Chondrocyte (in vitro differentiated cells): ENCODE data around the gene FXYD3. TPM values are rescaled to one million over a fixed set of nuclear protein-coding genes. Genes with fewer than 3 reads are reported as not detected.

Source experiments
- DNase-seq: peaks from one replicate; pipeline ENCODE4 v3.0.0; 2021; ENCODE audit warnings: mixed read lengths, low spot score
- H3K27ac Mint-ChIP-seq: one replicate; pipeline ENCODE4 v1.8.0; 2021; ENCODE audit warnings: mild to moderate bottlenecking, moderate library complexity, mixed read lengths; ENCODE audit not compliant: unreplicated experiment
- H3K27me3 Mint-ChIP-seq: 2 replicates; pipeline ENCODE4 v1.8.0; 2021; ENCODE audit warnings: low read depth, mixed read lengths
- H3K36me3 Mint-ChIP-seq: 2 replicates; pipeline ENCODE4 v1.8.0; 2021; ENCODE audit warnings: low read depth, mixed read lengths
- H3K4me1 Mint-ChIP-seq: 2 replicates; pipeline ENCODE4 v1.8.0; 2021; ENCODE audit warnings: low read depth, mild to moderate bottlenecking, mixed read lengths
- H3K4me3 Mint-ChIP-seq: one replicate; pipeline ENCODE4 v1.8.0; 2021; ENCODE audit warnings: mild to moderate bottlenecking, moderate library complexity, mixed read lengths; ENCODE audit not compliant: unreplicated experiment
- H3K9me3 Mint-ChIP-seq: 2 replicates; pipeline ENCODE4 v1.8.0; 2021; ENCODE audit warnings: low read depth, mixed read lengths
- CTCF ChIP-seq: fragments of 200-600 bp; sonication (generic); IDR thresholded peaks from 2 replicates; pipeline ENCODE4 v1.5.0; 2021; ENCODE audit warnings: antibody characterized with exemption, mild to moderate bottlenecking, moderate library complexity
- total RNA-seq: library from RNA; stranded (reverse); gene quantifications from 3 replicates; pipeline ENCODE4 v1.2.1, GENCODE V29; 2021

FXYD3 gene
- total RNA-seq, 1 donor from 2014 or later: not detected

- no peak for DNase-seq
- Mint-ChIP-seq H3K27ac (no peak overlapping the region), H3K27me3 (no peaks in the 10 kb centered on the region), H3K36me3 (peaks cover 19% of the 10 kb centered on the region), H3K4me1 (peaks cover 20% of the 10 kb centered on the region), H3K9me3 (peaks cover 15% of the 10 kb centered on the region), H3K4me3 (no peak overlapping the region)
- TF ChIP-seq CTCF: no peak
These were observed 53.8 kb downstream of the FXYD3 start for GRCh38 chr19:35169221-35169995.

GRCh38 chr19:35170359-35171061 lies 54.9 kb downstream of the FXYD3 start:
- Mint-ChIP-seq H3K27me3 (no peaks in the 10 kb centered on the region), H3K4me3 (no peak overlapping the region), H3K9me3 (peaks cover 10% of the 10 kb centered on the region), H3K36me3 (peaks cover 15% of the 10 kb centered on the region), H3K4me1 (peaks cover 20% of the 10 kb centered on the region), H3K27ac (no peak overlapping the region)
- no peak for DNase-seq
- TF ChIP-seq CTCF: no peak

GRCh38 chr19:35171730-35172129 lies 56.1 kb downstream of the FXYD3 start:
- Mint-ChIP-seq H3K27me3 (no peaks in the 10 kb centered on the region), H3K9me3 (no peaks in the 10 kb centered on the region), H3K4me3 (no peak overlapping the region), H3K36me3 (peaks cover 3% of the 10 kb centered on the region), H3K4me1 (peaks cover 21% of the 10 kb centered on the region), H3K27ac (no peak overlapping the region)
- no peak for TF ChIP-seq CTCF
- no peak for DNase-seq

Other genes with a start within 250 kb of the FXYD3 start
- gene ZNF30, start 188.9 kb upstream of the FXYD3 start, total RNA-seq: 2.8 to 3.9 TPM (median 3.7 TPM) in 3 replicates
- gene ZNF792, start 151.6 kb upstream of the FXYD3 start, total RNA-seq: 3.1 to 4.1 TPM (median 3.2 TPM) in 3 replicates
- 58.4 to 67.9 TPM (median 65.8 TPM) in 3 replicates for gene GRAMD1A, start 115.5 kb upstream of the FXYD3 start, total RNA-seq
- gene SCN1B, start 85.4 kb upstream of the FXYD3 start, total RNA-seq: 5.7 to 6.0 TPM (median 5.8 TPM) in 3 replicates
- gene HPN, start 74.1 kb upstream of the FXYD3 start, total RNA-seq: not detected in 3 replicates
- 0.46 to 2.2 TPM (median 1.3 TPM) in 3 replicates for gene LGI4, start 19.2 kb downstream of the FXYD3 start, total RNA-seq
- gene FXYD1, start 23.0 kb downstream of the FXYD3 start, total RNA-seq: 2.9 to 7.8 TPM (median 7.1 TPM) in 3 replicates
- not detected in 3 replicates for gene FXYD7, start 27.4 kb downstream of the FXYD3 start, total RNA-seq
- gene FXYD5, start 38.9 kb downstream of the FXYD3 start, total RNA-seq: 108 to 114 TPM (median 113 TPM) in 3 replicates
- not detected in 3 replicates for gene FAM187B, start 112.9 kb downstream of the FXYD3 start, total RNA-seq
- gene LSR, start 133.2 kb downstream of the FXYD3 start, total RNA-seq: 0.24 to 0.99 TPM (median 0.64 TPM) in 3 replicates
- 86.1 to 101 TPM (median 86.3 TPM) in 3 replicates for gene USF2, start 153.1 kb downstream of the FXYD3 start, total RNA-seq
- gene HAMP, start 166.7 kb downstream of the FXYD3 start, total RNA-seq: not detected in 3 replicates
- not detected in 3 replicates for gene MAG, start 176.3 kb downstream of the FXYD3 start, total RNA-seq
- gene CD22, start 213.4 kb downstream of the FXYD3 start, total RNA-seq: not detected in 3 replicates
- gene FFAR1, start 232.1 kb downstream of the FXYD3 start, total RNA-seq: not detected in 3 replicates
- gene FFAR3, start 242.6 kb downstream of the FXYD3 start, total RNA-seq: not detected in 3 replicates